GM12878 (cell line): Measurements from ENCODE around the gene FBXL22. TPM values are rescaled to one million over a fixed set of nuclear protein-coding genes. Genes with fewer than 3 reads are reported as not detected.

Experiments
- HCFC1 ChIP-seq: fragments of 150-350 bp; IDR thresholded peaks from 2 replicates; pipeline ENCODE4 v1.6.1; 2014; ENCODE audit warnings: low read length
- MYC ChIP-seq: IDR thresholded peaks from 2 replicates; pipeline ENCODE4 v1.6.1; 2011; ENCODE audit warnings: mild to moderate bottlenecking, low read length, moderate library complexity, inconsistent platforms; ENCODE audit not compliant: insufficient read depth, insufficient replicate concordance, insufficient read length, severe bottlenecking
- NRF1 ChIP-seq: conservative IDR thresholded peaks from 2 replicates; pipeline ENCODE4 v1.6.1; 2011; ENCODE audit warnings: mild to moderate bottlenecking, low read depth, low read length, improper control_type of control experiment
- SIN3A ChIP-seq: IDR thresholded peaks from 2 replicates; pipeline ENCODE4 v1.6.1; 2012; ENCODE audit warnings: low read depth, low read length, improper control_type of control experiment
- SIX5 ChIP-seq: IDR thresholded peaks from 2 replicates; pipeline ENCODE4 v1.6.1; 2011; ENCODE audit warnings: mild to moderate bottlenecking, low read depth, low read length, moderate library complexity; ENCODE audit not compliant: severe bottlenecking
- YY1 ChIP-seq: IDR thresholded peaks from 2 replicates; pipeline ENCODE4 v1.6.1; 2011; ENCODE audit warnings: low read depth, mild to moderate bottlenecking, low read length
- ZBED1 ChIP-seq: IDR thresholded peaks from 2 replicates; pipeline ENCODE4 v1.6.1; 2016; ENCODE audit warnings: borderline replicate concordance
- polyA plus RNA-seq, 11 experiments: library from polyadenylated mRNA; depleted of rRNA in 4 of 11; unstranded in 6 of 11; stranded (reverse) in 5 of 11; fragments of >200 nt; fragmentation: Nextera tagmentation in 4 of 11; fragmentation: Illumina TruSeq in 1 of 11; extraction: Ambion mirVana in 4 of 11; extraction: Trizol in 1 of 11; gene quantifications; 1 replicate in 1 of 11; 2 replicates in 10 of 11; pipeline versions ENCODE4 v1.2.1 to v1.2.3, GENCODE V29; 2011 to 2016; ENCODE audit warnings: inconsistent platforms in 2 of 11, missing spikeins in 2 of 11, low read depth in 1 of 11
- total RNA-seq, 4 experiments: library from RNA; depleted of rRNA in 3 of 4; stranded (reverse); fragments of >200 nt in 3 of 4; fragmentation: Illumina TruSeq in 1 of 4; extraction: Trizol in 1 of 4; gene quantifications; 2 replicates each; pipeline versions ENCODE4 v1.2.1 to v1.2.3, GENCODE V29; 2013 to 2021
- TF ChIP-seq, protein P1 (sequence below): fragments of 450-650 bp; IDR thresholded peaks from 2 replicates; pipeline ENCODE4 v1.6.1; 2016; ENCODE audit warnings: mild to moderate bottlenecking, moderate library complexity, borderline replicate concordance
- TF ChIP-seq, protein P2 (sequence below): fragments of 450-650 bp; IDR thresholded peaks from 2 replicates; pipeline ENCODE4 v1.6.1; 2018; ENCODE audit warnings: mild to moderate bottlenecking, low read depth, moderate library complexity; ENCODE audit not compliant: partially characterized antibody

FBXL22 gene
- total and polyA plus RNA-seq, 10 of the 15 experiments (the other 5 are each of a cell fraction or from before 2014, with no cell fraction given), result 0.05 to 2.6 (median 0.52) TPM

DNA sequence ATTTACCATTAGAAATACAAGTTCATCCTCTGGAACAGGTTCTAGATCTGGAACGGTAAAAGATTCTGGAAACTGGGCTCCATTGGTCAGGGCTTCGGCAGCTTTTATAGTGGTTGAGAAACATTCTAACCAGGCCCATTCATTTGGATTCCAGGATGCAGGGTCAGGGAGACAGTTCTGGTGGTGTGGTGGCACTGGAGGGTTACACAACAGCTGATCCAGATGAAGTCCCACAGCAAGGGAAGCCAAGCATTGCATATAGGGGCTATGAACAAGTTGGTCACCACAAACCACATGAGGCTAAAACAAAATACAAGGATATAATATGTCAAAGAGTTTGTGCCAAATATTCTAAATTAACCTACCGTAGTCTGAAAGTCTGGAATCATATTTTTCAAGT is 43.0 kb downstream of the FBXL22 start (continued):
- no peak for TF ChIP-seq SIN3A
- TF ChIP-seq MYC, result no peak
- TF ChIP-seq, protein P1, sequence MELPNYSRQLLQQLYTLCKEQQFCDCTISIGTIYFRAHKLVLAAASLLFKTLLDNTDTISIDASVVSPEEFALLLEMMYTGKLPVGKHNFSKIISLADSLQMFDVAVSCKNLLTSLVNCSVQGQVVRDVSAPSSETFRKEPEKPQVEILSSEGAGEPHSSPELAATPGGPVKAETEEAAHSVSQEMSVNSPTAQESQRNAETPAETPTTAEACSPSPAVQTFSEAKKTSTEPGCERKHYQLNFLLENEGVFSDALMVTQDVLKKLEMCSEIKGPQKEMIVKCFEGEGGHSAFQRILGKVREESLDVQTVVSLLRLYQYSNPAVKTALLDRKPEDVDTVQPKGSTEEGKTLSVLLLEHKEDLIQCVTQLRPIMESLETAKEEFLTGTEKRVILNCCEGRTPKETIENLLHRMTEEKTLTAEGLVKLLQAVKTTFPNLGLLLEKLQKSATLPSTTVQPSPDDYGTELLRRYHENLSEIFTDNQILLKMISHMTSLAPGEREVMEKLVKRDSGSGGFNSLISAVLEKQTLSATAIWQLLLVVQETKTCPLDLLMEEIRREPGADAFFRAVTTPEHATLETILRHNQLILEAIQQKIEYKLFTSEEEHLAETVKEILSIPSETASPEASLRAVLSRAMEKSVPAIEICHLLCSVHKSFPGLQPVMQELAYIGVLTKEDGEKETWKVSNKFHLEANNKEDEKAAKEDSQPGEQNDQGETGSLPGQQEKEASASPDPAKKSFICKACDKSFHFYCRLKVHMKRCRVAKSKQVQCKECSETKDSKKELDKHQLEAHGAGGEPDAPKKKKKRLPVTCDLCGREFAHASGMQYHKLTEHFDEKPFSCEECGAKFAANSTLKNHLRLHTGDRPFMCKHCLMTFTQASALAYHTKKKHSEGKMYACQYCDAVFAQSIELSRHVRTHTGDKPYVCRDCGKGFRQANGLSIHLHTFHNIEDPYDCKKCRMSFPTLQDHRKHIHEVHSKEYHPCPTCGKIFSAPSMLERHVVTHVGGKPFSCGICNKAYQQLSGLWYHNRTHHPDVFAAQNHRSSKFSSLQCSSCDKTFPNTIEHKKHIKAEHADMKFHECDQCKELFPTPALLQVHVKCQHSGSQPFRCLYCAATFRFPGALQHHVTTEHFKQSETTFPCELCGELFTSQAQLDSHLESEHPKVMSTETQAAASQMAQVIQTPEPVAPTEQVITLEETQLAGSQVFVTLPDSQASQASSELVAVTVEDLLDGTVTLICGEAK, result no peak
- TF ChIP-seq HCFC1, result no peak
- TF ChIP-seq, protein P2, sequence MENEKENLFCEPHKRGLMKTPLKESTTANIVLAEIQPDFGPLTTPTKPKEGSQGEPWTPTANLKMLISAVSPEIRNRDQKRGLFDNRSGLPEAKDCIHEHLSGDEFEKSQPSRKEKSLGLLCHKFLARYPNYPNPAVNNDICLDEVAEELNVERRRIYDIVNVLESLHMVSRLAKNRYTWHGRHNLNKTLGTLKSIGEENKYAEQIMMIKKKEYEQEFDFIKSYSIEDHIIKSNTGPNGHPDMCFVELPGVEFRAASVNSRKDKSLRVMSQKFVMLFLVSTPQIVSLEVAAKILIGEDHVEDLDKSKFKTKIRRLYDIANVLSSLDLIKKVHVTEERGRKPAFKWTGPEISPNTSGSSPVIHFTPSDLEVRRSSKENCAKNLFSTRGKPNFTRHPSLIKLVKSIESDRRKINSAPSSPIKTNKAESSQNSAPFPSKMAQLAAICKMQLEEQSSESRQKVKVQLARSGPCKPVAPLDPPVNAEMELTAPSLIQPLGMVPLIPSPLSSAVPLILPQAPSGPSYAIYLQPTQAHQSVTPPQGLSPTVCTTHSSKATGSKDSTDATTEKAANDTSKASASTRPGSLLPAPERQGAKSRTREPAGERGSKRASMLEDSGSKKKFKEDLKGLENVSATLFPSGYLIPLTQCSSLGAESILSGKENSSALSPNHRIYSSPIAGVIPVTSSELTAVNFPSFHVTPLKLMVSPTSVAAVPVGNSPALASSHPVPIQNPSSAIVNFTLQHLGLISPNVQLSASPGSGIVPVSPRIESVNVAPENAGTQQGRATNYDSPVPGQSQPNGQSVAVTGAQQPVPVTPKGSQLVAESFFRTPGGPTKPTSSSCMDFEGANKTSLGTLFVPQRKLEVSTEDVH, result no peak
- no peak for TF ChIP-seq ZBED1
- no peak for TF ChIP-seq SIX5
- no peak for TF ChIP-seq YY1
- no peak for TF ChIP-seq NRF1

Other genes starting within 250 kb of the FBXL22 start
- gene CA12, start 215.5 kb upstream of the FBXL22 start, total RNA-seq (2014; rRNA removed), result 0.11 TPM in 1 of 2 replicates, not detected in the other
- not detected in 2 replicates for gene CA12, start 215.5 kb upstream of the FBXL22 start, total RNA-seq (2014; rRNA removed; fragmentation: Illumina TruSeq; extraction: Trizol)
- gene CA12, start 215.5 kb upstream of the FBXL22 start, total RNA-seq (2021), result 0.10 and 0.11 TPM in 2 replicates
- gene CA12, start 215.5 kb upstream of the FBXL22 start, polyA plus RNA-seq (2011; rRNA removed), result 0.03 TPM in 1 of 2 replicates, not detected in the other
- gene CA12, start 215.5 kb upstream of the FBXL22 start, polyA plus RNA-seq (2014; fragmentation: Illumina TruSeq; extraction: Trizol), result not detected in 2 replicates
- gene CA12, start 215.5 kb upstream of the FBXL22 start, polyA plus RNA-seq (2014; fragmentation: Nextera tagmentation; extraction: Ambion mirVana), result not detected
- not detected in 2 replicates for gene CA12, start 215.5 kb upstream of the FBXL22 start, polyA plus RNA-seq (2014; rRNA removed)
- not detected for gene CA12, start 215.5 kb upstream of the FBXL22 start, polyA plus RNA-seq (2016; fragmentation: Nextera tagmentation; extraction: Ambion mirVana)
- 47.1 and 49.8 TPM in 2 replicates for gene USP3, start 92.8 kb upstream of the FBXL22 start, total RNA-seq (2014; rRNA removed)
- 58.8 and 61.3 TPM in 2 replicates for gene USP3, start 92.8 kb upstream of the FBXL22 start, total RNA-seq (2014; rRNA removed; fragmentation: Illumina TruSeq; extraction: Trizol)
- 64.5 and 65.1 TPM in 2 replicates for gene USP3, start 92.8 kb upstream of the FBXL22 start, total RNA-seq (2021)
- gene USP3, start 92.8 kb upstream of the FBXL22 start, polyA plus RNA-seq (2011; rRNA removed), result 50.3 and 54.0 TPM in 2 replicates
- gene USP3, start 92.8 kb upstream of the FBXL22 start, polyA plus RNA-seq (2014; fragmentation: Illumina TruSeq; extraction: Trizol), result 52.6 and 58.7 TPM in 2 replicates
- 10 to 100 TPM; 23.8 to 45.7 TPM for gene USP3, start 92.8 kb upstream of the FBXL22 start, polyA plus RNA-seq (2014; fragmentation: Nextera tagmentation; extraction: Ambion mirVana)
- 30.1 and 31.9 TPM in 2 replicates for gene USP3, start 92.8 kb upstream of the FBXL22 start, polyA plus RNA-seq (2014; rRNA removed)
- 10 to 100 TPM; 48.0 to 54.0 TPM for gene USP3, start 92.8 kb upstream of the FBXL22 start, polyA plus RNA-seq (2016; fragmentation: Nextera tagmentation; extraction: Ambion mirVana)
- gene HERC1, start 236.6 kb downstream of the FBXL22 start, total RNA-seq (2014; rRNA removed), result 80.5 and 83.3 TPM in 2 replicates
- 62.3 and 68.2 TPM in 2 replicates for gene HERC1, start 236.6 kb downstream of the FBXL22 start, total RNA-seq (2014; rRNA removed; fragmentation: Illumina TruSeq; extraction: Trizol)
- gene HERC1, start 236.6 kb downstream of the FBXL22 start, total RNA-seq (2021), result 73.4 and 78.6 TPM in 2 replicates
- 28.8 and 38.2 TPM in 2 replicates for gene HERC1, start 236.6 kb downstream of the FBXL22 start, polyA plus RNA-seq (2011; rRNA removed)
- 56.2 and 59.5 TPM in 2 replicates for gene HERC1, start 236.6 kb downstream of the FBXL22 start, polyA plus RNA-seq (2014; fragmentation: Illumina TruSeq; extraction: Trizol)
- 10 to 100 TPM; 11.3 to 21.1 TPM for gene HERC1, start 236.6 kb downstream of the FBXL22 start, polyA plus RNA-seq (2014; fragmentation: Nextera tagmentation; extraction: Ambion mirVana)
- 53.8 and 55.0 TPM in 2 replicates for gene HERC1, start 236.6 kb downstream of the FBXL22 start, polyA plus RNA-seq (2014; rRNA removed)
- gene HERC1, start 236.6 kb downstream of the FBXL22 start, polyA plus RNA-seq (2016; fragmentation: Nextera tagmentation; extraction: Ambion mirVana), result 10 to 100 TPM; 28.9 to 29.4 TPM